ENCODE data around the gene TBCA. TPM values are rescaled to one million over a fixed set of nuclear protein-coding genes. Genes with fewer than 3 reads are reported as not detected.

The TBCA gene
- total RNA-seq, 8 experiments from 2014 or later, result 213 to 335 (median 288) TPM

- in situ Hi-C loops (cut with MboI; ENCODE audit: low pct_unique_long_range_greater_than_20kb in 2 of 9, low sequenced_read_pairs in 9 of 9, unreplicated experiment in 9 of 9), result loop anchor here in 2 of 9 experiments (25.0 kb wide), 2 partner anchors 194 to 344 kb away; no protein-coding TSS in a partner anchor
- peaks cover 6 to 7% of the 10 kb centered on the region in 2 donors for H3K4me1 ChIP-seq (replicated peaks in 1 of 2)
These were observed 133.1 kb downstream of the TBCA start for GRCh38 chr5:77642738-77643653.

GRCh38 chr5:77641963-77642737, 134.0 kb downstream of the TBCA start:
- WGBS, 10 experiments, result 3 to 29% (median 13%) methylated on average over 4 to 17 of the region's 19 CpGs
- Histone ChIP-seq H3K4me1 (replicated peaks in 1 of 2) (peaks cover 6 to 7% of the 10 kb centered on the region in 2 donors), H3K27ac (no peak overlapping the region), H3K4me3 (no peak overlapping the region)
- ATAC-seq (replicated peaks in 6 of 8), result no peak
- in situ Hi-C loops (cut with MboI; ENCODE audit: low pct_unique_long_range_greater_than_20kb in 2 of 9, low sequenced_read_pairs in 9 of 9, unreplicated experiment in 9 of 9), result loop anchor here in 2 of 9 experiments (25.0 kb wide), 2 partner anchors 195 to 345 kb away; no protein-coding TSS in a partner anchor

More at GRCh38 chr5:77642738-77643653, 133.1 kb downstream of the TBCA start:
- no peak for ATAC-seq (replicated peaks in 6 of 8)
- no peak overlapping the region for H3K27ac ChIP-seq
- 2 to 44% (median 10%) methylated on average over 2 to 14 of the region's 21 CpGs for WGBS, 10 experiments
- H3K4me3 ChIP-seq, result no peak overlapping the region

GRCh38 chr5:77641397-77641943, 134.7 kb downstream of the TBCA start:
- 0 to 45% (median 0%) methylated on average over 2 to 14 of the region's 23 CpGs for WGBS, 10 experiments
- H3K4me3 ChIP-seq, result no peak overlapping the region
- in situ Hi-C loops (cut with MboI; ENCODE audit: low pct_unique_long_range_greater_than_20kb in 2 of 9, low sequenced_read_pairs in 9 of 9, unreplicated experiment in 9 of 9), result loop anchor here in 2 of 9 experiments (25.0 kb wide), 2 partner anchors 196 to 346 kb away; no protein-coding TSS in a partner anchor
- H3K27ac ChIP-seq, result no peak overlapping the region
- no peak for ATAC-seq (replicated peaks in 6 of 8)
- peaks cover 6 to 10% of the 10 kb centered on the region in 2 donors for H3K4me1 ChIP-seq (replicated peaks in 1 of 2)

Other genes with a start within 250 kb of the TBCA start
- 1 to 10 TPM in 2 of 8 experiments, under 1 TPM in 4, not detected in 2; 0.05 to 1.4 (median 0.20) TPM for gene OTP, start 137.6 kb downstream of the TBCA start, total RNA-seq

All from motor neuron (in vitro differentiated cells).